SK-N-SH treated with all-trans-retinoic acid at 6 μM for 48 hours (cell line): ENCODE results near the gene JAK1.

Experiments
- ATAC-seq: fragments of 200-7000 bp; cut with Tn5 transposase; 3 replicates; pipeline ENCODE4 v1.9.1; 2020; ENCODE audit warnings: mild to moderate bottlenecking, moderate library complexity
- ARNTL ChIP-seq: fragments of 450-650 bp; formaldehyde crosslinking; IDR thresholded peaks from 2 replicates; pipeline ENCODE4 v1.5.0; 2020; ENCODE audit warnings: low read depth, mild to moderate bottlenecking, moderate library complexity, borderline replicate concordance
- BACH2 ChIP-seq: fragments of 250-450 bp; sonication (Bioruptor Pico); IDR thresholded peaks from 2 replicates; pipeline ENCODE4 v1.9.0; 2021; ENCODE audit warnings: mild to moderate bottlenecking, borderline replicate concordance
- CREB5 ChIP-seq: fragments of 250-450 bp; sonication (Bioruptor Pico); IDR thresholded peaks from 2 replicates; pipeline ENCODE4 v1.5.1; 2020; ENCODE audit warnings: low read depth, mild to moderate bottlenecking, moderate library complexity
- CSDC2 ChIP-seq: fragments of 250-450 bp; sonication (Bioruptor Pico); IDR thresholded peaks from 2 replicates; pipeline ENCODE4 v1.5.0; 2020; ENCODE audit warnings: mild to moderate bottlenecking, moderate library complexity
- CSRNP3 ChIP-seq: fragments of 250-450 bp; sonication (Bioruptor Pico); IDR thresholded peaks from 2 replicates; pipeline ENCODE4 v1.5.1; 2021; ENCODE audit warnings: mild to moderate bottlenecking, moderate library complexity
- GLIS3 ChIP-seq: fragments of 250-450 bp; sonication (Bioruptor Pico); IDR thresholded peaks from 2 replicates; pipeline ENCODE4 v1.5.0; 2020; ENCODE audit warnings: mild to moderate bottlenecking, moderate library complexity
- ISL1 ChIP-seq: fragments of 250-450 bp; sonication (Bioruptor Pico); IDR thresholded peaks from 2 replicates; pipeline ENCODE4 v2.1.2; 2022; ENCODE audit warnings: mild to moderate bottlenecking, moderate library complexity
- PATZ1 ChIP-seq: fragments of 250-450 bp; sonication (Bioruptor Pico); IDR thresholded peaks from 2 replicates; pipeline ENCODE4 v1.8.0; 2020; ENCODE audit warnings: mild to moderate bottlenecking, moderate library complexity, borderline replicate concordance
- POU6F1 ChIP-seq: fragments of 250-450 bp; sonication (Bioruptor Pico); IDR thresholded peaks from 2 replicates; pipeline ENCODE4 v1.8.0; 2021; ENCODE audit warnings: low read depth, mild to moderate bottlenecking, moderate library complexity, borderline replicate concordance
- RARB ChIP-seq: fragments of 250-450 bp; sonication (Bioruptor Pico); IDR thresholded peaks from 2 replicates; pipeline ENCODE4 v1.8.0; 2021; ENCODE audit warnings: mild to moderate bottlenecking, moderate library complexity
- SNAI2 ChIP-seq: fragments of 250-450 bp; sonication (Bioruptor Pico); IDR thresholded peaks from 2 replicates; pipeline ENCODE4 v1.5.0; 2020; ENCODE audit warnings: mild to moderate bottlenecking, moderate library complexity
- TOX ChIP-seq: fragments of 250-450 bp; sonication (Bioruptor Pico); IDR thresholded peaks from 2 replicates; pipeline ENCODE4 v1.8.0; 2021; ENCODE audit warnings: mild to moderate bottlenecking, moderate library complexity, borderline replicate concordance
- TSHZ2 ChIP-seq: fragments of 250-450 bp; sonication (Bioruptor Pico); IDR thresholded peaks from 2 replicates; pipeline ENCODE4 v1.5.0; 2020; ENCODE audit warnings: mild to moderate bottlenecking, moderate library complexity
- ZC3H10 ChIP-seq: fragments of 250-450 bp; sonication (Bioruptor Pico); IDR thresholded peaks from 2 replicates; pipeline ENCODE4 v1.5.1; 2021; ENCODE audit warnings: mild to moderate bottlenecking, moderate library complexity
- ZFP3 ChIP-seq: fragments of 250-450 bp; sonication (Bioruptor Pico); IDR thresholded peaks from 2 replicates; pipeline ENCODE4 v1.5.0; 2020; ENCODE audit warnings: mild to moderate bottlenecking, moderate library complexity
- ZNF8 ChIP-seq: fragments of 450-650 bp; formaldehyde crosslinking; IDR thresholded peaks from 2 replicates; pipeline ENCODE4 v1.5.0; 2020; ENCODE audit warnings: mild to moderate bottlenecking, moderate library complexity

Gene JAK1

GRCh38 chr1:64974288-64974825 is 8.0 kb upstream of the JAK1 start:
- no peak for TF ChIP-seq TSHZ2 (CRISPR knock-in tag)
- TF ChIP-seq CREB5 (CRISPR knock-in tag): no peak
- TF ChIP-seq ZC3H10 (CRISPR knock-in tag): no peak
- no peak for TF ChIP-seq CSDC2 (CRISPR knock-in tag)
- no peak for TF ChIP-seq POU6F1 (CRISPR knock-in tag)
- TF ChIP-seq SNAI2 (CRISPR knock-in tag): no peak
- TF ChIP-seq ZFP3: no peak
- no peak for TF ChIP-seq RARB (CRISPR knock-in tag)
- TF ChIP-seq ISL1 (CRISPR knock-in tag): no peak
- no peak for TF ChIP-seq CSRNP3
- TF ChIP-seq PATZ1 (CRISPR knock-in tag): no peak
- TF ChIP-seq TOX (CRISPR knock-in tag): no peak
- no peak for TF ChIP-seq ARNTL (CRISPR knock-in tag)
- TF ChIP-seq GLIS3 (CRISPR knock-in tag): no peak
- ATAC-seq: no peak

- TF ChIP-seq ZNF8 (CRISPR knock-in tag) (no peak), BACH2 (CRISPR knock-in tag) (no peak), PATZ1 (CRISPR knock-in tag) (no peak), TSHZ2 (CRISPR knock-in tag) (no peak)
- TF ChIP-seq, all 23 proteins: peak for 0
- ATAC-seq: no peak
Observed at GRCh38 chr1:64973061-64973647, 6.8 kb upstream of the JAK1 start.
